Psoas muscle (tissue), 8 donors: ENCODE data around the gene DACT1. TPM values are rescaled to one million over a fixed set of nuclear protein-coding genes. Genes with fewer than 3 reads are reported as not detected.

Source experiments
- ATAC-seq, 4 donors: fragments of 200-7000 bp; cut with Tn5 transposase; one replicate each; pipeline ENCODE4 v1.9.1; 2020; ENCODE audit warnings: moderate library complexity in 3 of 4, mild to moderate bottlenecking in 2 of 4
- DNase-seq, 2 donors: peaks; one replicate each; pipeline ENCODE4 v3.0.0-alpha.2; 2020
- H3K27ac ChIP-seq: fragments of 200-600 bp; one replicate; pipeline ENCODE4 v1.8.0; 2022
- H3K27me3 ChIP-seq, 3 donors: fragments of 200-600 bp in 1 of 3; one replicate each; pipeline versions ENCODE4 v1.6.1 to v1.8.0; 2013 to 2022; ENCODE audit warnings: low read length in 2 of 3, mild to moderate bottlenecking in 2 of 3, moderate library complexity in 1 of 3; ENCODE audit not compliant: insufficient read depth in 3 of 3
- H3K36me3 ChIP-seq, 2 donors: fragments of 200-600 bp in 1 of 2; one replicate each; pipeline versions ENCODE4 v1.6.1 to v1.8.0; 2013 to 2022; ENCODE audit warnings: low read depth in 1 of 2, mild to moderate bottlenecking in 1 of 2, moderate library complexity in 1 of 2; ENCODE audit not compliant: insufficient read depth in 1 of 2
- H3K4me1 ChIP-seq: fragments of 200-600 bp; one replicate; pipeline ENCODE4 v1.8.0; 2022
- H3K4me3 ChIP-seq: fragments of 200-600 bp; one replicate; pipeline ENCODE4 v1.8.0; 2022; ENCODE audit warnings: mild to moderate bottlenecking
- H3K9me3 ChIP-seq: fragments of 200-600 bp; one replicate; pipeline ENCODE4 v1.8.0; 2022
- CTCF ChIP-seq: fragments of 200-600 bp; IDR thresholded peaks from one replicate; pipeline ENCODE4 v1.8.0; 2022; ENCODE audit warnings: antibody characterized with exemption
- WGBS, 3 donors: extraction: QIAGEN DNeasy Blood & Tissue Kit; methylation state at CpG; one replicate each; pipeline versions ENCODE4 v1.1.6 to v1.1.7; 2013; 5-methylcytosine and 5-hydroxymethylcytosine counted together
- intact Hi-C, 2 donors: fragments of 100-400 bp; cut with DNase I; formaldehyde crosslinking; loops; one replicate each; pipeline versions ENCODE4 v1.11.0 to v1.14.2; 2022
- polyA plus RNA-seq, 3 donors: library from polyadenylated mRNA; stranded (reverse); fragments of 200-250 nt; gene quantifications; one replicate each; pipeline ENCODE4 v1.2.3, GENCODE V29; 2013
- total RNA-seq, 4 donors: library from RNA; stranded (reverse); fragmentation: NEBNext Ultra II Directional in 2 of 4; extraction: Animal tissue kit (Norgen Biotek cat#: 25700) in 2 of 4; gene quantifications; one replicate each; pipeline versions ENCODE4 v1.2.1 to v1.2.4, GENCODE V29; 2021 to 2023
- donor health status: healthy with polysubstance abuse.
- donor health status: DM: no; HTN: no; CAD: no; lungs with moderate emphysema.
- donor health status: Bipolar disorder and iron deficiency.
- donor health status: healthy.
- donor health status: DM: yes; HTN: yes; CAD: no.
- donor health status: DM: no; HTN: no; CAD: no.
- donor health status: DM: no; HTN: no; CAD: no.
- donor health status: DM: yes; HTN: yes; CAD: no.

Gene DACT1
- total and polyA plus RNA-seq, 7 donors = 0.34 to 3.0 (median 1.0) TPM

GRCh38 chr14:58607131-58607951 is 30.4 kb upstream of the DACT1 start:
- no peak for DNase-seq
- peaks cover 0 to 3% (median 0%) of the 10 kb centered on the region in 3 donors for H3K27me3 ChIP-seq
- intact Hi-C loops = no loop called here
- no peaks in the 10 kb centered on the region for H3K4me1 ChIP-seq
- no peak for TF ChIP-seq CTCF
- WGBS, 3 donors = 40 to 48% (median 46%) methylated on average over 7 of the region's 7 CpGs
- H3K27ac ChIP-seq = no peak overlapping the region
- H3K36me3 ChIP-seq = no peaks in the 10 kb centered on the region
- no peak overlapping the region for H3K4me3 ChIP-seq
- ATAC-seq = no peak
- H3K9me3 ChIP-seq = no peaks in the 10 kb centered on the region

- DNase-seq (no peak), ATAC-seq (no peak)
- no peak for TF ChIP-seq CTCF
- H3K27me3 ChIP-seq = peaks cover 0 to 3% (median 0%) of the 10 kb centered on the region in 3 donors
- H3K9me3 ChIP-seq = no peaks in the 10 kb centered on the region
- 32 to 41% (median 39%) methylated on average over 3 of the region's 3 CpGs for WGBS, 3 donors
- no peaks in the 10 kb centered on the region for H3K4me1 ChIP-seq
- intact Hi-C loops = no loop called here
- H3K4me3 ChIP-seq = no peak overlapping the region
- no peaks in the 10 kb centered on the region for H3K36me3 ChIP-seq
- H3K27ac ChIP-seq = no peak overlapping the region
Measured at GRCh38 chr14:58607952-58608317, 29.8 kb upstream of the DACT1 start.

- no peaks in the 10 kb centered on the region for H3K36me3 ChIP-seq
- ATAC-seq (no peak), DNase-seq (no peak)
- 37 to 62% (median 50%) methylated on average over 1 of the region's 1 CpG for WGBS, 3 donors
- H3K9me3 ChIP-seq = no peaks in the 10 kb centered on the region
- no peak for TF ChIP-seq CTCF
- no peaks in the 10 kb centered on the region for H3K4me1 ChIP-seq
- H3K27me3 ChIP-seq = peaks cover 0 to 2% (median 0%) of the 10 kb centered on the region in 3 donors
- intact Hi-C loops = no loop called here
- no peak overlapping the region for H3K4me3 ChIP-seq
- no peak overlapping the region for H3K27ac ChIP-seq
Measured at GRCh38 chr14:58617619-58618018, 20.1 kb upstream of the DACT1 start.

- Histone ChIP-seq H3K36me3 (no peaks in the 10 kb centered on the region), H3K4me3 (no peak overlapping the region), H3K9me3 (no peaks in the 10 kb centered on the region), H3K4me1 (no peaks in the 10 kb centered on the region), H3K27ac (no peak overlapping the region), H3K27me3 (peaks cover 0 to 2% (median 0%) of the 10 kb centered on the region in 3 donors)
- TF ChIP-seq CTCF = no peak
- no peak for DNase-seq
- intact Hi-C loops = no loop called here
- WGBS, 3 donors = 18 to 29% (median 29%) methylated on average over 2 of the region's 2 CpGs
- ATAC-seq = no peak
Measured at GRCh38 chr14:58620011-58620410, 17.8 kb upstream of the DACT1 start.
